Measurements from ENCODE around the gene MAPK8IP3.

MAPK8IP3 gene

GRCh38 chr16:1787322-1788094 lies 81.5 kb downstream of the MAPK8IP3 start:
- DNase-seq (ENCODE audit: extremely low read depth, low read depth) = no peak
- TF ChIP-seq, protein P1, sequence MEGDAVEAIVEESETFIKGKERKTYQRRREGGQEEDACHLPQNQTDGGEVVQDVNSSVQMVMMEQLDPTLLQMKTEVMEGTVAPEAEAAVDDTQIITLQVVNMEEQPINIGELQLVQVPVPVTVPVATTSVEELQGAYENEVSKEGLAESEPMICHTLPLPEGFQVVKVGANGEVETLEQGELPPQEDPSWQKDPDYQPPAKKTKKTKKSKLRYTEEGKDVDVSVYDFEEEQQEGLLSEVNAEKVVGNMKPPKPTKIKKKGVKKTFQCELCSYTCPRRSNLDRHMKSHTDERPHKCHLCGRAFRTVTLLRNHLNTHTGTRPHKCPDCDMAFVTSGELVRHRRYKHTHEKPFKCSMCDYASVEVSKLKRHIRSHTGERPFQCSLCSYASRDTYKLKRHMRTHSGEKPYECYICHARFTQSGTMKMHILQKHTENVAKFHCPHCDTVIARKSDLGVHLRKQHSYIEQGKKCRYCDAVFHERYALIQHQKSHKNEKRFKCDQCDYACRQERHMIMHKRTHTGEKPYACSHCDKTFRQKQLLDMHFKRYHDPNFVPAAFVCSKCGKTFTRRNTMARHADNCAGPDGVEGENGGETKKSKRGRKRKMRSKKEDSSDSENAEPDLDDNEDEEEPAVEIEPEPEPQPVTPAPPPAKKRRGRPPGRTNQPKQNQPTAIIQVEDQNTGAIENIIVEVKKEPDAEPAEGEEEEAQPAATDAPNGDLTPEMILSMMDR (IDR thresholded peaks at IDR 0.05; ENCODE audit: low read depth, low read length) = no peak

GRCh38 chr16:1788095-1788707 lies 82.2 kb downstream of the MAPK8IP3 start:
- no peak for DNase-seq (ENCODE audit: extremely low read depth, low read depth)
- TF ChIP-seq, protein P1 (IDR thresholded peaks at IDR 0.05; ENCODE audit: low read depth, low read length) = no peak

DNA sequence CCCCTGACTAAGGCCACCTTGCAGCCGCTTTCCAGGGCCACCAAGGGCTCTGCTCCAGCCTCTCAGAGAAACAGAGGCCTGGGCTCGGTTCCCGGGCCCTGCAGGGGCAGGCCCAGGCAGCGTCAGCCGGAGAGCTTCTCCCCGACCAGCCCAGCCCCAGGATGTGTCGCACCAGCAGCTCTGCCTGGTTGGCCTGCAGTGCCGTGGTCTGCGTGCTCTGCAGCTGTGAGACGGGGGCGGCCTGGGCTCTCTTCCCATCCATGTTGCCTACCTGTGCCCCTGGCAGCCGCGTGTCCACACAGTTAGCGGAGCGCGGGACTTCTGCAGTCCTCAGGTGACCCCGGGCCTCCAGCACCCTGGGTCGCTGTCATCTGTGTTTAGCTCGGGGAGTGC lies 82.7 kb downstream of the MAPK8IP3 start:
- DNase-seq (ENCODE audit: extremely low read depth, low read depth) = no peak
- TF ChIP-seq, protein P1 (IDR thresholded peaks at IDR 0.05; ENCODE audit: low read depth, low read length) = no peak

DNA sequence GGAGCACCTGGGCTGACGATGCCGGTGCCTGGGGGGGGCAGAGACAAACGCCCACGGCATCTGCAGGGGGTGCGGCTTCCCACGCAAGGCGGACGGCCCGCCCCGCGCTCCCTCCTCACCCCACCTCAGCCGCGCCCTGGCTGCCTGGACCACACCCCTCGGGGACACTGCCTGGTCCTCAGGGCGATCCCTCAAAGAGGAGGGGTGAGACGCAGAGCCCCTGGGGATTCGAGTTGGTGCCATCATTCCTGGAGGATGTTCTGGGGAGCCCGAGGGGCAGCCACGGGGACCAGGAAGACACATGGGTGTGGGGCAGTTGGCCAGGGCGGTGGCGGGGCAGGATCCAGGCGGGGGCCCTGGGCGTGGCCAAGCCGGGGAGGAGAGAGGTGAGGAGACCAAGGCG lies 83.6 kb downstream of the MAPK8IP3 start:
- TF ChIP-seq, protein P1 (IDR thresholded peaks at IDR 0.05; ENCODE audit: low read depth, low read length) = no peak

DNA sequence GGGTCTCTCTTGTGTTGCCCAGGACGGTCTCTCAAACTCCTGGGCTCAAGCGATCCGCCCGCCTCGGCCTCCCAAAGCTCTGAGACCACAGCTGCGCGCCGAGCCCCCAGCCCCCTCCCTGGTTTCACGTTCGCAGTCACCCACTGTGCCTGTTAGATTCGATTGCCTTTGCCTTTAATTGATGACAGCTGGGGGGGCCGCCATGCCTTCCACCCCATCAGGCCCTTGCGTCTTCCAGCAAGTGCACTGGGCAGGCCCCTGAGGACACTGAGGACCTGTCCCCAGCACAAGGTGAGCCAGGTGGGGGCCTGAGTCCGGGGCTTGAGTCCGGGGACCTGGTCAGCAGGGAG lies 84.2 kb downstream of the MAPK8IP3 start:
- no peak for DNase-seq (ENCODE audit: extremely low read depth, low read depth)
- TF ChIP-seq, protein P1 (IDR thresholded peaks at IDR 0.05; ENCODE audit: low read depth, low read length) = no peak

More for the DNA sequence above, 83.6 kb downstream of the MAPK8IP3 start:
- no peak for DNase-seq (ENCODE audit: extremely low read depth, low read depth)

GRCh38 chr16:1790611-1791255 lies 84.7 kb downstream of the MAPK8IP3 start:
- TF ChIP-seq, protein P1 (IDR thresholded peaks at IDR 0.05; ENCODE audit: low read depth, low read length) = no peak
- DNase-seq (ENCODE audit: extremely low read depth, low read depth) = no peak

Measured in AG09319 (cell line).